Esophagus muscularis mucosa (tissue), 3 donors: Measurements from ENCODE around the gene GRIK1.

Experiments
- CTCF ChIP-seq, 3 experiments: fragments of 200-600 bp in 2 of 3; fragments of 450-650 bp in 1 of 3; sonication (generic) in 2 of 3; IDR thresholded peaks; one replicate each; pipeline ENCODE4 v1.5.1; 2017 to 2019; ENCODE audit warnings: antibody characterized with exemption in 3 of 3, mild to moderate bottlenecking in 2 of 3, moderate library complexity in 1 of 3
- POLR2A ChIP-seq: fragments of 450-650 bp; IDR thresholded peaks from one replicate; pipeline ENCODE4 v1.6.1; 2017; ENCODE audit warnings: antibody characterized with exemption, moderate library complexity, mild to moderate bottlenecking, low read depth
- POLR2AphosphoS5 ChIP-seq, 2 donors: sonication (generic); formaldehyde crosslinking; IDR thresholded peaks; one replicate each; pipeline ENCODE4 v1.6.1; 2017; ENCODE audit warnings: antibody characterized with exemption in 2 of 2

- no peak for TF ChIP-seq POLR2A
- TF ChIP-seq CTCF (IDR thresholded peaks at IDR 0.05): no peak
- TF ChIP-seq POLR2AphosphoS5 (IDR thresholded peaks at IDR 0.05): no peak
Observed at GRCh38 chr21:29656504-29657239, 283.1 kb downstream of the GRIK1 start.
